GM18505 (cell line): ENCODE data around the gene NXN.
"Not testable (repeated sequence)": the region's sequence is repeated elsewhere in the genome, so short reads cannot be mapped to it uniquely, and the experiment has no call there.

Experiments used
- ATAC-seq: cut with Tn5 transposase; IDR thresholded peaks from one replicate; pipeline ENCODE4 v1.9.1; 2021; ENCODE audit not compliant: unreplicated experiment
- POLR2A ChIP-seq: IDR thresholded peaks from 4 replicates; pipeline ENCODE4 v1.6.1; 2011; ENCODE audit warnings: borderline replicate concordance; ENCODE audit not compliant: insufficient read depth, insufficient read length; ENCODE audit errors: extremely low read depth

NXN gene

DNA sequence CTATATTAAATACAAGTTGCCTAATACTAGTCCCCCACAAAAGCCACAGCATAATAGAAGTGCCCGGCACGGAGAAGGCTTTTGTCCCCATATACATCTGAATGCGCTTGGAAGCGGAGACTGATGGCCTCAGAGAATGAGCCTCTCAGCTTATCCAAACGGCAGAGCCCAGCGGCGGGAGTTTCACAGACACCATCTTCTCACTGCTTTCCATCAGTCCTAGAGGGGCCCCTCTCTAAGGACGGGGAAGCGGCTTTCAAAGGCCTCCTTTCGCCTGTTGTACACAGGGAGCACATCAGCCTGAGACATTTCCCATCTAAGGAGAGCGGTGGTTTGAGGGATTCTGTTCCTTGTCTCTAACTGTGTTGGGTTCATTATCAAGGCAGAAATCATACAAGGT is 16.9 kb downstream of the NXN start:
- no peak for ATAC-seq
- no peak for TF ChIP-seq POLR2A

- TF ChIP-seq POLR2A: no peak
- ATAC-seq: no peak
Observed at GRCh38 chr17:962166-962565, 17.4 kb downstream of the NXN start.

DNA sequence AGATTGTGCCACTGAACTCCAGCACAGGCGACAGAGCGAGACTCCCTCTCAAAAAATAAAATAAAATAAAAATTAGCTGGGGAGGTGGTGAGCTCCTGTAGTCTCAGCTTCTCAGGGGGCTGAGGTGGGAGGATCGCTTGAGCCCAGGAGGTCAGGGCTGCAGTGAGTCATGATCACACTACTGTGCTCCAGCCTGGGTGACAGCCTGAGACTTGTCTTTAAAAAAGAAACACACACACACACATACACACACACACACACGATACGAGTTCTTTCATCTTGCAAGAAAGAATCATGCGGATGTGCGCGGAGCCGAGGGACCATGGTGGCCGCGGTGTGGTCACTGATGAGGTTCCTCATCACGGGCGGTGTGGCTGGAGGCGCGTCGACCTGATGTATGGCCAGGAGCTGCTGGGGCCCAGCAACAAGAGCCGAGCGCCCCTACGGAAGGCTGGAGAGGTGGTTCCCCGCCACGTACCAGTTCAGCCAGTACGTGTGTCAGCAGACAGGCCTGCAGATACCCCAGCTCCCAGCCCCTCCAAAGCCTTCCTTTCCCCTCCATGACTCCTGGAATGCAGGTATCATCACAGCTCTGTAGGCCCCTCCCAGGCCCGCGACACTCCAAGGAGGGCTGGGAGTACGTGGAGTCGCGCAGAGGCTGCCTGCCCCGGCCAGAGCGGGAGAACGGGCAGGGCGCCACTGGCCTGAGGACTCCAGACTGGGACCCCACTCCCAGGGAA is 20.7 kb downstream of the NXN start:
- no peak for ATAC-seq
- no peak for TF ChIP-seq POLR2A

DNA sequence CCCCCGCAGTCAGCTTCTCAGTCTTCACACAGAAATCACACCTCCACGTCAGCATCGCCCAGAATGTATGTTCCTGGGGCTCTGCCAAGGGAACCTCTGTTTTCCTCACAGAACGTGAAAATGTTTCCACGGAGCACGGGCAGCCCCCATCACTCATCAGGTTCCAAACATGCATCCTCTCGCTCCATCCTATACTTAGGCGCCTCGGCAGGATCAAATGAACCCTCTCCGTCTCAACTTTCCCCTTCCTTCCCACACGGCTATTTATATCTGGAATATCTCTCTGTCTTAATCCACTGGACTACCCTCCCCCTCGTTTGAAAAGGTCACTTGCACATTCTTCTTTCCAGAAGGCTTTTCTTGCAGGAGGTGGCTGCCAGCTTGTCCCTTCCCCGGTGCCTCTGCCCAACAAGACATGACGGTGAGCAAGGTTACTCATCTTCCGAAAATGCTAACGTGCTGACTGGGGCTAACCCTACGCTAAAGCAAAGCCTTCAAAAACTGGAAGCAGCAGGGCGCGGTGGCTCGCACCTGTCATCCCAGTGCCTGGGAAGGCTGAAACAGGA is 21.6 kb downstream of the NXN start:
- no peak for TF ChIP-seq POLR2A
- no peak for ATAC-seq

- TF ChIP-seq POLR2A: no peak
- no peak for ATAC-seq
Observed at GRCh38 chr17:956905-957304, 22.7 kb downstream of the NXN start.

GRCh38 chr17:954431-955164 is 25.0 kb downstream of the NXN start:
- no peak for TF ChIP-seq POLR2A
- no peak for ATAC-seq

DNA sequence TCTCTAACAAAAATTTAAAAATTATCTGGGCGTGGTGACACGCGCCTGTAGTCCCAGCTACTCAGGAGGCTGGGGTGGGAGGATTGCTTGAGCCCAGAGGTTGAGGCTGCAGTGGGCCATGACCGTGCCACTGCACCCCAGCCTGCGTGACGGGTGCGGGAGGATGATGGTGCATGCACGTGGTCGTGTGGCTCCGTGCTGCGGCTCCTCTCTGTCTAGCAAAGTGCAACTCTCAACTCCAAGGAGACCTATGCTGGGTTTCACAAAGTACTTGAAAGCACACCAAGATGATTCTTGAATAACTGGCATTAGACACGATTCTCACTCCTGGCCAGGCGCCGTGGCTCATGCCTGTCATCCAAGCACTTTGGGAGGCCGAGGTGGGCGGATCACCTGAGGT is 25.8 kb downstream of the NXN start:
- TF ChIP-seq POLR2A: no peak
- ATAC-seq: no peak

DNA sequence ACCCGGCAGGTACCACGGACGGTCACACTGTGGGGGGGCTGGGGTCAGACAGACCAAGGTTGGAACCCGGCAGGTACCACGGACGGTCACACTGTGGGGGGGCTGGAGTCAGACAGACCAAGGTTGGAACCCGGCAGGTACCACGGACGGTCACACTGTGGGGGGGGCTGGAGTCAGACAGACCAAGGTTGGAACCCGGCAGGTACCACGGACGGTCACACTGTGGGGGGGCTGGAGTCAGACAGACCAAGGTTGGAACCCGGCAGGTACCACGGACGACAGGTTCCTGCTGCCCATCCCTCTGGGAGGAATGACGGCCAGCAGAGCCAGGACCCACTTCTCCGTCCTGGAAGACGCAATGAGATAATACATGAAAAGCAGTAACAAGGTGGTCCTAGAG is 27.0 kb downstream of the NXN start:
- ATAC-seq: not testable (repeated sequence)

DNA sequence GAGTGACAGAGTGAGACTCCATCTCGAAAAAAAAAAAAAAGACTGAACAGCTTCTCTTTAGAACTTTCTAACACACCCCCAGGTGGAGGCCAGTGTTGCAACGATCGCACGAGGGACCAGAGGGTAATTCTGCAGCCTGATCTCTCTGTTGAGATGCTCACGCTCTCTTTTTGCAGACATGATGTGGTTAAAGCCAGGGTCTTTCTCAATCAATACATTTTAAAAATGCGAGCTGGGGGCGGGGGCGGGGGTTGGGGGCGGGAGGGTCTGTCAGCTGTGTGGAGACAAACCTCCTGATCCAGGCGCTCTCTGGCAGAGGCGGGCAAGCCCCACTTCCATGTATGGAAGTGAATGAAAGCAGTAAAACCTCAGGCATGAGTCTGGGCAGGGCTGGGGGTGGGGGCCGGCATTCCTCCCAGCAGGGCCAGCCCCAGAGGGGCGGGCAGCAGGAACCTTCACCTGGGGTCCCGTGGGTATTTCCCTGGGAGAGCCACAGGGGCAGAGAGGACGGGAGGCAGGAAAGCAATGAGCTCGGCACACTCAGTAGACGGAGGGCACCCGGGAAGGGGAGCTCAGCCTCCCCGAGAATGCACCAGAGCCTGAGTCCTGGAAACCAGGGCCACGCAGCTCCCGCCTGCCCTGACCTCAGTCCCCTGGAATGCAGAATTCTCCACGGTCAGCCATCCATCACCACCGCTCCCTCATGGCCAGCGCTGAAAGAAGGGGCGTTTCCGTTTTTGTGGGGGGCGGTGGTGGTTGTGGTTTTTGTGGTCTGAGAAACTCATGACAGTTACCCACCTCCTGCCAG is 28.0 kb downstream of the NXN start:
- ATAC-seq: no peak
- TF ChIP-seq POLR2A: no peak

DNA sequence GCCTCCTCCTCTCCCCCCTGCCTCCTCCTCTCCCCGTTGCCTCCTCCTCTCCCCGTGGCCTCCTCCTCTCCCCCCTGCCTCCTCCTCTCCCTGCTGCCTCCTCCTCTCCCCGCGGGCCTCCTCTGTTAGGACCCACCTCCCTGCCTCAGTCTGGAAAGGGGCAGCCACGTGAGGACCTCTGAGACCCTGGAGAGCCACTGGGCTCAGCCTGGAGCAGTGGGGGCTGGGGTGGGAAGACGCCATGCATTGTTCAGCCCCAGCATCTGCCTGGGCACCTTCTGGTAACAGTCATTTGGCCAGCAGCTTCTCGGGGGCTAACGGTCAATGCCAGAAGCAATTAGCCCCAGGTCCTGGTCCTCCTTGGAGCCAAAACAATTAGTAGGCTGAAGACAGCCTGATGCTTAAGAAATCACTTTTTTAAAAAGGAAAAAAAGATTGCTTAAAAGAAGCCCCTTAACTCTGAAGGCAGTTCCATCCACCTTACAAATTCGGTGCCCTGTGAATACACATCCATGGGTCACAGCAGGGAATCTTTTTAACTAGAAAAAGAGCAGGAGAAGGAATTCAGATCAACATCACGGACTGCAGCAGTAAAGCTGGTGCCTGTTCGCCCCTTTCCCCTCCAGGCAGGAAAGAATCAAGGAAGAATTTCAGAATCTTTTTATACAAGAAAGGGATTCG is 29.8 kb downstream of the NXN start:
- no peak for ATAC-seq
- TF ChIP-seq POLR2A: no peak

GRCh38 chr17:948284-948852 is 31.2 kb downstream of the NXN start:
- ATAC-seq: no peak
- TF ChIP-seq POLR2A: no peak

- TF ChIP-seq POLR2A: no peak
- no peak for ATAC-seq
Observed at GRCh38 chr17:946510-947236, 32.9 kb downstream of the NXN start.
